A673 (cell line): ENCODE data around the gene TMEM40. TPM values are rescaled to one million over a fixed set of nuclear protein-coding genes. Genes with fewer than 3 reads are reported as not detected.

Experiments used
- BruUV-seq: library from RNA; stranded (reverse); fragments of 400-500 nt; replicated peaks from 2 replicates; lab custom pipeline; 2021; lab: Mats Ljungman, UMichigan
- CTCF ChIA-PET: fragments of 300-600 bp; sonication (Branson Sonifier 250); formaldehyde crosslinking; loops from one replicate; lab custom pipeline; 2022; ENCODE audit warnings: antibody characterized with exemption; lab: Charles Lee
- POLR2A ChIA-PET: fragments of 300-600 bp; sonication (Branson Sonifier 250); formaldehyde crosslinking; loops from one replicate; lab custom pipeline; 2022; ENCODE audit warnings: antibody characterized with exemption; ENCODE audit not compliant: low non-redundant PET; lab: Charles Lee
- DNase-seq: peaks from one replicate; pipeline ENCODE4 v3.0.0-alpha.2; 2015; ENCODE audit warnings: low spot score
- H3K27ac ChIP-seq: fragments of 200-600 bp; sonication (generic); 2 replicates; pipeline ENCODE4 v1.5.1; 2016; ENCODE audit warnings: mixed run types, low read depth, mild to moderate bottlenecking, mixed read lengths, antibody characterized with exemption, low read length; ENCODE audit not compliant: poor library complexity, severe bottlenecking
- H3K27me3 ChIP-seq: fragments of 200-600 bp; sonication (generic); replicated peaks from 2 replicates; pipeline ENCODE4 v1.6.1; 2017; ENCODE audit warnings: mixed run types, low read depth, mild to moderate bottlenecking, mixed read lengths, antibody characterized with exemption, low read length; ENCODE audit not compliant: insufficient read depth, poor library complexity
- H3K36me3 ChIP-seq: fragments of 200-600 bp; sonication (generic); 2 replicates; pipeline ENCODE4 v1.6.1; 2016; ENCODE audit warnings: mixed run types, mild to moderate bottlenecking, mixed read lengths, antibody characterized with exemption, low read length; ENCODE audit not compliant: insufficient read depth, poor library complexity, severe bottlenecking
- H3K4me1 ChIP-seq: fragments of 200-600 bp; sonication (generic); 2 replicates; pipeline ENCODE4 v1.6.1; 2017; ENCODE audit warnings: mixed run types, mild to moderate bottlenecking, mixed read lengths, antibody characterized with exemption, low read length; ENCODE audit not compliant: insufficient read depth, poor library complexity, severe bottlenecking
- H3K4me3 ChIP-seq: fragments of 200-600 bp; sonication (generic); 2 replicates; pipeline ENCODE4 v1.5.1; 2016; ENCODE audit warnings: low read depth, mixed run types, mild to moderate bottlenecking, mixed read lengths, low read length; ENCODE audit not compliant: poor library complexity, severe bottlenecking
- H3K9me3 ChIP-seq: fragments of 200-600 bp; sonication (generic); 2 replicates; pipeline ENCODE4 v1.6.1; 2016; ENCODE audit warnings: mixed run types, low read depth, mild to moderate bottlenecking, mixed read lengths, antibody characterized with exemption, low read length; ENCODE audit not compliant: poor library complexity, severe bottlenecking
- EZH2 ChIP-seq: fragments of 200-600 bp; sonication (generic); IDR thresholded peaks from 2 replicates; pipeline ENCODE4 v1.6.1; 2017; ENCODE audit warnings: borderline replicate concordance, low read depth, mild to moderate bottlenecking, mixed read lengths, antibody characterized with exemption, low read length; ENCODE audit not compliant: poor library complexity, severe bottlenecking
- intact Hi-C: fragments of 100-400 bp; cut with micrococcal nuclease; formaldehyde crosslinking; loops from one replicate; pipeline ENCODE4 v1.10.0; 2022; ENCODE audit not compliant: unreplicated experiment
- total RNA-seq: library from RNA; stranded (reverse); gene quantifications from 2 replicates; pipeline ENCODE4 v1.2.3, GENCODE V29; 2021
- TF ChIP-seq, protein P1 (sequence below): fragments of 300-800, 200-600 bp; sonication (generic); conservative IDR thresholded peaks from 2 replicates; pipeline ENCODE4 v1.5.1; 2017; ENCODE audit warnings: low read depth, mild to moderate bottlenecking, antibody characterized with exemption, low read length, moderate library complexity, mixed read lengths

Gene TMEM40
- total RNA-seq, 1 experiment from 2014 or later = not detected

DNA sequence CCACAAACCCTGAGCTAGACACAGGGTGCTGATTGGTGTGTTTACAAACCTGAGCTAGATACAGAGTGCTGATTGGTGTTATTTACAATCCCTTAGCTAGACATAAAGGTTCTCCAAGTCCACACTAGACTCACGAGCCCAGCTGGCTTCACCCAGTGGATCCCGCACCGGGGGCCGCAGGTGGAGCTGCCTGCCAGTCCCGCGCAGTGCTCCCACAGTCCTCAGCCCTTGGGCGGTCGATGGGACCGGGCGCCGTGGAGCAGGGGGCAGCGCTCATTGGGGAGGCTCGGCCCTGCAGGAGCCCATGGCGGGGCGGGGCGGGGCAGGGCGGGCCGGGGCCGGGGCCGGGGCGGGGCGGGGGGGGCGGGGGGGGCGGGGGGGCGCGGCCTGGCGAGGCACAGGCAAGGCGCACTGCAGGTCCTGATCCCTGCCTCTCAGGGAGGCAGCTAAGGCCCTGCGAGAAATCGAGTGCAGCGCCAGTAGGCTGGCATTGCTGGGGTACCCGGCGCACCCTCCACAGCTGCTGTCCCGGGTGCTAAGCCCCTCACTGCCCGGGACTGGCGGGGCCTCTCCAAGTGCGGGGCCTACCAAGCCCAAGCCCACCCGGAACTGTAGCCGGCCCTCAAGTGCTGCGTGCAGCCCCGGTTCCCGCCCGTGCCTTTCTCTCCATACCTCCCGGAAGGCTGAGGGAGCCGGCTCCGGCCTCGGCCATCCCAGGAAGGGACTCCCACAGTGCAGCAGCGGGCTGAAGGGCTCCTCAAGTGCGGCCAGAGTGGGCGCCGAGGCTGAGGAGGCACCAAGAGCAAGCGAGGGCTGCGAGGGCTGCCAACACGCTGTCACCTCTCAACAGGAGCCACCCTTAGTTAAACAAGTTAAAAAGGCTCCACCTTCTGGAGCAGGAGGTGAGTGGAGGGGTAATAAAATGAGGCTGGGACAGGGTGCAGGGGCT lies 9.8 kb upstream of the TMEM40 start:
- no peak for DNase-seq
- Histone ChIP-seq H3K4me1 (no peaks in the 10 kb centered on the region), H3K27ac (no peak overlapping the region), H3K4me3 (no peak overlapping the region), H3K9me3 (no peaks in the 10 kb centered on the region), H3K36me3 (no peaks in the 10 kb centered on the region), H3K27me3 (no peaks in the 10 kb centered on the region)
- no TSS peak for BruUV-seq
- POLR2A ChIA-PET = no interaction called here
- intact Hi-C loops = no loop called here
- CTCF ChIA-PET = no interaction called here
- no peak for TF ChIP-seq EZH2
- TF ChIP-seq, protein P1, sequence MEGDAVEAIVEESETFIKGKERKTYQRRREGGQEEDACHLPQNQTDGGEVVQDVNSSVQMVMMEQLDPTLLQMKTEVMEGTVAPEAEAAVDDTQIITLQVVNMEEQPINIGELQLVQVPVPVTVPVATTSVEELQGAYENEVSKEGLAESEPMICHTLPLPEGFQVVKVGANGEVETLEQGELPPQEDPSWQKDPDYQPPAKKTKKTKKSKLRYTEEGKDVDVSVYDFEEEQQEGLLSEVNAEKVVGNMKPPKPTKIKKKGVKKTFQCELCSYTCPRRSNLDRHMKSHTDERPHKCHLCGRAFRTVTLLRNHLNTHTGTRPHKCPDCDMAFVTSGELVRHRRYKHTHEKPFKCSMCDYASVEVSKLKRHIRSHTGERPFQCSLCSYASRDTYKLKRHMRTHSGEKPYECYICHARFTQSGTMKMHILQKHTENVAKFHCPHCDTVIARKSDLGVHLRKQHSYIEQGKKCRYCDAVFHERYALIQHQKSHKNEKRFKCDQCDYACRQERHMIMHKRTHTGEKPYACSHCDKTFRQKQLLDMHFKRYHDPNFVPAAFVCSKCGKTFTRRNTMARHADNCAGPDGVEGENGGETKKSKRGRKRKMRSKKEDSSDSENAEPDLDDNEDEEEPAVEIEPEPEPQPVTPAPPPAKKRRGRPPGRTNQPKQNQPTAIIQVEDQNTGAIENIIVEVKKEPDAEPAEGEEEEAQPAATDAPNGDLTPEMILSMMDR = no peak

DNA sequence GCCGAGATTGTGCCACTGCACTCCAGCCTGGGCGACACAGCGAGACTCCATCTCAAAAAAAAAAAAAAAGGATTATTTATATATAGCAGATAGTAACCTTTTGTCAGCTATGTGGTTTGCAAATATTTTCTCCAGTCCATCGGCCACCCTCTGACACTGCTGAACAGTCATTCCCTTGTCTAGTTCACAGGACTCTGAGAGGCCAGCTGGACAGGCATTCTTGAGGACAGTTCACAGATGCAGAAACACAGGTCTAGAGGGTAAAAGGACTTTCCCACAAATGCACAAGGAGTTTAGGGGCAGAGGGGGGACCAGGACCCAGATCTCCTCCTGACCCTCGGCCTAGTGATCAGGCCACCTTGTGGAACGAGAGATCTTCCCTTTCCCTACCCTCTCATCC lies 7.5 kb upstream of the TMEM40 start:
- Histone ChIP-seq H3K4me3 (no peak overlapping the region), H3K4me1 (no peaks in the 10 kb centered on the region), H3K9me3 (no peaks in the 10 kb centered on the region), H3K36me3 (no peaks in the 10 kb centered on the region), H3K27me3 (no peaks in the 10 kb centered on the region), H3K27ac (no peak overlapping the region)
- intact Hi-C loops = no loop called here
- ChIA-PET POLR2A (no interaction called here), CTCF (no interaction called here)
- TF ChIP-seq, protein P1 = no peak
- no peak for TF ChIP-seq EZH2
- no TSS peak for BruUV-seq
- DNase-seq = no peak

DNA sequence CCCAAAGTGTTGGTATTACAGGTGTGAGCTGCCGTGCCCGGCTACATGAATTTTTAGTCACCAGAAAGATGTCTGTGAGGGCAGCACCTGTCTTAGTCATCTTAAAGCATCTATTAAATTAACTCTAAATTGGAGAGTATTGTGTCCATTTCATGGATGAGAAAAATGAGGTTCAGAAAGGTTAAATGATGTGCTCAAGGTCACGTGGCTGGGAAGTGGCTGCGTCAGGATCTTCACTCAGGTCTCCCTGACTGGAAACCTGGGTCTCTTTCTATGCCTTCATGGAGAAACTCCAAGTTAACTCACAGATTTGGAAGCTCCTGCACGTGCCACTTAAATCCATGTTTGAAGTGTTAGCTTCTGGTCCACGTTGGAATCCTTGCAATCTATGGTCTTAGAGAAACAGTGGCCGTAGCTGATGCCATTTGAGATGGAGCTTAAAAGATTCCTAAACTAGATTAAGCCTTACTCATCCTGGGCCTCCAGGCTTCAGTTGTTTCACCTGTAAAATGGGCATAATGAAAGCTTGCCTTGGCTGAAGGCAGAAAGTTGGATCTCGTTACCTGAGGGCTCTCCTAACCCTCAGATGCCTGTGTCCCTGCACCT lies 5.2 kb upstream of the TMEM40 start:
- ChIA-PET POLR2A (no interaction called here), CTCF (no interaction called here)
- Histone ChIP-seq H3K27ac (no peak overlapping the region), H3K27me3 (no peaks in the 10 kb centered on the region), H3K9me3 (no peaks in the 10 kb centered on the region), H3K4me1 (no peaks in the 10 kb centered on the region), H3K36me3 (no peaks in the 10 kb centered on the region), H3K4me3 (no peak overlapping the region)
- TF ChIP-seq, protein P1 = no peak
- no peak for TF ChIP-seq EZH2
- DNase-seq = no peak
- BruUV-seq = no TSS peak
- intact Hi-C loops = no loop called here
